Activated CD8-positive, alpha-beta T cell treated with anti-CD3 and anti-CD28 coated beads for 36 hours (primary cell): Measurements from ENCODE around the gene PEAK1. TPM values are rescaled to one million over a fixed set of nuclear protein-coding genes. Genes with fewer than 3 reads are reported as not detected.

Experiments used
- ATAC-seq: fragments of 200-7000 bp; cut with Tn5 transposase; one replicate; pipeline ENCODE4 v1.10.0; 2021; ENCODE audit warnings: mild to moderate bottlenecking, moderate library complexity
- CTCF ChIA-PET: fragments of 350-600 bp; sonication (Branson Sonifier 250); formaldehyde crosslinking; loops from one replicate; lab custom pipeline; 2021; ENCODE audit warnings: antibody characterized with exemption; lab: Charles Lee
- POLR2A ChIA-PET: fragments of 350-600 bp; sonication (Branson Sonifier 250); formaldehyde crosslinking; loops from one replicate; lab custom pipeline; 2021; ENCODE audit warnings: antibody characterized with exemption; lab: Charles Lee
- DNase-seq: peaks from one replicate; pipeline ENCODE4 v3.0.0-alpha.2; 2020
- H3K27ac Mint-ChIP-seq: one replicate; pipeline ENCODE4 v1.8.0; 2021; ENCODE audit warnings: mild to moderate bottlenecking, mixed read lengths
- H3K27me3 Mint-ChIP-seq: one replicate; pipeline ENCODE4 v1.8.0; 2021; ENCODE audit warnings: mixed read lengths
- H3K36me3 Mint-ChIP-seq: one replicate; pipeline ENCODE4 v1.8.0; 2021; ENCODE audit warnings: low read depth, mixed read lengths
- H3K4me1 Mint-ChIP-seq: one replicate; pipeline ENCODE4 v1.8.0; 2021; ENCODE audit warnings: low read depth, mixed read lengths
- H3K4me3 Mint-ChIP-seq: one replicate; pipeline ENCODE4 v1.8.0; 2021; ENCODE audit warnings: mild to moderate bottlenecking, moderate library complexity, mixed read lengths
- H3K9me3 Mint-ChIP-seq: one replicate; pipeline ENCODE4 v1.8.0; 2021; ENCODE audit warnings: mixed read lengths
- CTCF ChIP-seq: fragments of 200-600 bp; IDR thresholded peaks from one replicate; pipeline ENCODE4 v1.8.0; 2022; ENCODE audit warnings: antibody characterized with exemption, mild to moderate bottlenecking
- intact Hi-C: fragments of 100-400 bp; cut with micrococcal nuclease; formaldehyde crosslinking; loops from one replicate; pipeline ENCODE4 v1.10.0; 2022
- total RNA-seq, 2 experiments: library from RNA; stranded (reverse); gene quantifications; one replicate each; pipeline ENCODE4 v1.2.3, GENCODE V29; 2021

PEAK1 gene
- total RNA-seq, 2 experiments from 2014 or later, result 32.1 to 36.1 TPM

GRCh38 chr15:77066971-77067690, 352.8 kb downstream of the PEAK1 start:
- intact Hi-C loops, result no loop called here
- no peaks in the 10 kb centered on the region for H3K27me3 Mint-ChIP-seq
- TF ChIP-seq CTCF, result no peak
- ChIA-PET POLR2A (no interaction called here), CTCF (interaction anchor here (1.5 to 1.7 kb wide), 2 partner anchors 9 to 44 kb away, joined by 4 to 5 read pairs; no protein-coding TSS in a partner anchor)
- ATAC-seq (no peak), DNase-seq (no peak)
- no peak overlapping the region for H3K4me3 Mint-ChIP-seq
- H3K4me1 Mint-ChIP-seq, result peaks cover 53% of the 10 kb centered on the region
- H3K36me3 Mint-ChIP-seq, result peaks cover 8% of the 10 kb centered on the region
- H3K9me3 Mint-ChIP-seq, result no peaks in the 10 kb centered on the region
- no peak overlapping the region for H3K27ac Mint-ChIP-seq

- peaks cover 6% of the 10 kb centered on the region for H3K36me3 Mint-ChIP-seq
- intact Hi-C loops, result no loop called here
Observed at GRCh38 chr15:77064539-77065308, 355.2 kb downstream of the PEAK1 start.

GRCh38 chr15:77064063-77064462, 355.8 kb downstream of the PEAK1 start:
- TF ChIP-seq CTCF, result no peak
- Mint-ChIP-seq H3K9me3 (no peaks in the 10 kb centered on the region), H3K27me3 (no peaks in the 10 kb centered on the region), H3K4me1 (peaks cover 54% of the 10 kb centered on the region), H3K27ac (no peak overlapping the region), H3K36me3 (peaks cover 2% of the 10 kb centered on the region), H3K4me3 (no peak overlapping the region)
- DNase-seq, result no peak
- no peak for ATAC-seq
- POLR2A ChIA-PET, result interaction anchor here (0.6 kb wide), 1 partner anchor 117 kb away, joined by 3 read pairs; no protein-coding TSS in a partner anchor
- CTCF ChIA-PET, result interaction anchor here (1.0 to 1.3 kb wide), 2 partner anchors 29 to 91 kb away, joined by 5 read pairs; no protein-coding TSS in a partner anchor
- intact Hi-C loops, result no loop called here

More at GRCh38 chr15:77064539-77065308, 355.2 kb downstream of the PEAK1 start:
- ChIA-PET CTCF (interaction anchor here (1.3 kb wide), 1 partner anchor 91 kb away, joined by 5 read pairs; no protein-coding TSS in a partner anchor), POLR2A (no interaction called here)
- H3K4me3 Mint-ChIP-seq, result no peak overlapping the region
- TF ChIP-seq CTCF, result no peak
- H3K4me1 Mint-ChIP-seq, result peaks cover 53% of the 10 kb centered on the region
- H3K9me3 Mint-ChIP-seq, result no peaks in the 10 kb centered on the region
- ATAC-seq, result peak; percentile 53
- H3K27me3 Mint-ChIP-seq, result no peaks in the 10 kb centered on the region
- DNase-seq, result no peak
- peak overlapping the region; percentile 43 for H3K27ac Mint-ChIP-seq

- ATAC-seq, result no peak
- peaks cover 52% of the 10 kb centered on the region for H3K4me1 Mint-ChIP-seq
- POLR2A ChIA-PET, result no interaction called here
Observed at GRCh38 chr15:77063249-77063648, 356.7 kb downstream of the PEAK1 start.

More at GRCh38 chr15:77063249-77063648, 356.7 kb downstream of the PEAK1 start:
- TF ChIP-seq CTCF, result no peak
- CTCF ChIA-PET, result interaction anchor here (0.8 to 1.0 kb wide), 2 partner anchors 28 to 480 kb away, joined by 3 to 5 read pairs; no protein-coding TSS in a partner anchor
- no peak for DNase-seq
- H3K4me3 Mint-ChIP-seq, result no peak overlapping the region
- H3K9me3 Mint-ChIP-seq, result no peaks in the 10 kb centered on the region
- H3K27me3 Mint-ChIP-seq, result no peaks in the 10 kb centered on the region
- H3K36me3 Mint-ChIP-seq, result no peaks in the 10 kb centered on the region
- no peak overlapping the region for H3K27ac Mint-ChIP-seq
- intact Hi-C loops, result no loop called here
